ENCODE results near the gene LOXHD1. TPM values are rescaled to one million over a fixed set of nuclear protein-coding genes. Genes with fewer than 3 reads are reported as not detected.

Gene LOXHD1, protein sequence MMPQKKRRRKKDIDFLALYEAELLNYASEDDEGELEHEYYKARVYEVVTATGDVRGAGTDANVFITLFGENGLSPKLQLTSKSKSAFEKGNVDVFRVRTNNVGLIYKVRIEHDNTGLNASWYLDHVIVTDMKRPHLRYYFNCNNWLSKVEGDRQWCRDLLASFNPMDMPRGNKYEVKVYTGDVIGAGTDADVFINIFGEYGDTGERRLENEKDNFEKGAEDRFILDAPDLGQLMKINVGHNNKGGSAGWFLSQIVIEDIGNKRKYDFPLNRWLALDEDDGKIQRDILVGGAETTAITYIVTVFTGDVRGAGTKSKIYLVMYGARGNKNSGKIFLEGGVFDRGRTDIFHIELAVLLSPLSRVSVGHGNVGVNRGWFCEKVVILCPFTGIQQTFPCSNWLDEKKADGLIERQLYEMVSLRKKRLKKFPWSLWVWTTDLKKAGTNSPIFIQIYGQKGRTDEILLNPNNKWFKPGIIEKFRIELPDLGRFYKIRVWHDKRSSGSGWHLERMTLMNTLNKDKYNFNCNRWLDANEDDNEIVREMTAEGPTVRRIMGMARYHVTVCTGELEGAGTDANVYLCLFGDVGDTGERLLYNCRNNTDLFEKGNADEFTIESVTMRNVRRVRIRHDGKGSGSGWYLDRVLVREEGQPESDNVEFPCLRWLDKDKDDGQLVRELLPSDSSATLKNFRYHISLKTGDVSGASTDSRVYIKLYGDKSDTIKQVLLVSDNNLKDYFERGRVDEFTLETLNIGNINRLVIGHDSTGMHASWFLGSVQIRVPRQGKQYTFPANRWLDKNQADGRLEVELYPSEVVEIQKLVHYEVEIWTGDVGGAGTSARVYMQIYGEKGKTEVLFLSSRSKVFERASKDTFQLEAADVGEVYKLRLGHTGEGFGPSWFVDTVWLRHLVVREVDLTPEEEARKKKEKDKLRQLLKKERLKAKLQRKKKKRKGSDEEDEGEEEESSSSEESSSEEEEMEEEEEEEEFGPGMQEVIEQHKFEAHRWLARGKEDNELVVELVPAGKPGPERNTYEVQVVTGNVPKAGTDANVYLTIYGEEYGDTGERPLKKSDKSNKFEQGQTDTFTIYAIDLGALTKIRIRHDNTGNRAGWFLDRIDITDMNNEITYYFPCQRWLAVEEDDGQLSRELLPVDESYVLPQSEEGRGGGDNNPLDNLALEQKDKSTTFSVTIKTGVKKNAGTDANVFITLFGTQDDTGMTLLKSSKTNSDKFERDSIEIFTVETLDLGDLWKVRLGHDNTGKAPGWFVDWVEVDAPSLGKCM (N-terminal part only)
- 0.07 TPM for polyA plus RNA-seq (2013)

DNA sequence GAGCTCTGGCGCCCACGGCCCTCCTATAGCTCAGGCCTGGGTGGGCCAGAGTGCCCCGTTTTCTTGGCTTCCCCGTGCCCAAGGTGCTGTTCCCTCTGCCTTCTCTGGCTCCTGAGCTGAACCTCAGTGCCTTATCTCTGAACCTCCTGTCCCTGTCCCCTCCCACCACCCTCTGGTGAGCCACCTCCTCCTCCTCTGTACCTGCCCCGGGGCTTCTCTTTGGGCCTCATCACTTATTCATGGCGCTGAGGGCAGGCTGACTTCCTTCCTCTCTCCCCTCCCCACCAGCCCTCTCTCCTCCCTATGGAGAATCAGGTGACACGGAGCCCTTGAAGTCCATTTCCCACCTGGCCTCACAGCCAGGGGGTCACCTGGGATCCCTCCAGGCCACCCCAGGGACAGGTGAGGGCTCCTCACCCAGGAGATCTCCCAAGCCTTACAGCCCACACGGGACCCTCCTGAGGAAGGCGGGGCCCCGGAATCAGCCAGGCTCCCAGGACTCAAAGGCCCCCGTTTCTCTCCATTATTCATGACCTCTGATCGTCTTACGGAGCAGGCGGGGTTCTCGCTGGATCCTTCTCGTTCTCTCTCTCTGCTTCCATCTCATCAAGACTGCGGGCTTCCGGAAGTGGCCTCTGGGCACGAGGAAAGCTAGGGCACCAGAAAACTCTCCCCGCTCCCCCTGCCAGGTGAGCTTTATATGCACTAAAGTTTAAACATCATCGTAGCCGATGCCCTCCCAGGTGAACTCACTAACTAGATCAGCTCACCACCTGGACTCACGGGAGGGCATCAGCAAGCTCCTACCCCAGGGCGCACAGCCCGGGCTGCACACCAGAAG is at the start of gene LOXHD1:
TSS of gene LOXHD1 (minus strand) at position 106 of the 841 bp plus-strand sequence. CDS start 187 bp downstream, outside the sequence.
- 79% methylated on average over 22 of the region's 25 CpGs for WGBS (ENCODE audit: insufficient coverage)
- POLR2A ChIA-PET, result interaction anchor here (0.7 kb wide), 1 partner anchor 260 kb away, joined by 3 read pairs; the partner anchor contains the start of genes KATNAL2 and PIAS2
- Histone ChIP-seq H3K36me3 (ENCODE audit: control insufficient read depth in 4 of 4, insufficient read depth in 4 of 4, low read length in 3 of 4) (no peaks in the 10 kb centered on the region), H3K27ac (ENCODE audit: insufficient read depth in 1 of 2, low read depth in 1 of 2, low read length in 2 of 2, poor library complexity in 1 of 2, severe bottlenecking in 2 of 2) (no peak within 1 kb of the TSS), H3K4me1 (ENCODE audit: control extremely low read depth in 1 of 4, control insufficient read depth in 4 of 4, insufficient read depth in 4 of 4, low read length in 3 of 4) (peaks cover 0 to 4% (median 0%) of the 10 kb centered on the region in 4 experiments), H3K27me3 (replicated peaks in 2 of 5; ENCODE audit: control insufficient read depth in 4 of 5, insufficient read depth in 5 of 5, low read length in 4 of 5) (no peaks in the 10 kb centered on the region), H3K9me3 (ENCODE audit: control extremely low read depth in 1 of 5, control insufficient read depth in 4 of 5, insufficient read depth in 2 of 5, low read depth in 1 of 5, low read length in 4 of 5) (no peaks in the 10 kb centered on the region), H3K4me3 (ENCODE audit: control insufficient read depth in 1 of 7, extremely low read depth in 1 of 7, insufficient read depth in 4 of 7, low read depth in 2 of 7, low read length in 6 of 7) (no peak within 1 kb of the TSS)
- CTCF ChIA-PET, result interaction anchor here (0.6 to 6.8 kb wide), 36 partner anchors 8 to 510 kb away, joined by 3 to 75 read pairs (median 4); a partner anchor contains a TSS
- no peak for DNase-seq

DNA sequence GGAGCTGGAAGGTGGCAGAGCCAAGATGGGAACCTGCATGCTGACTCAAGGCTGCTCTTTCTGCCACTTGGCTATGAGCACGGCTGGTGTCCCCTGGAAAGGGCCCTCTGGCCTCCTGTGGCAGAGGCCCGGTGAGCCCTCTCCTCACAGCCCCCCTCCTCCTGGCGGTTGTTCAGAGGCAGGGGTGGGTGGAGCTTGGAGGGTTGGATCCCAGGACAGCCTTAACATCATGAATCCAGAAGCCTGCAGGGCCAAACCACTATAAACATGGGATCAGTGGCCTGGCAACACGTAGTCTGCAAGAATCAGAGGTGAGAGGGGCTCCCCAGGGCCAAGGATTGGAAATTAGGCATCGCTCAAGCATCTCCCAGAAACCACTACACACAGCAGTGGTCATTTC is 48.5 kb upstream of the LOXHD1 start:
- DNase-seq, result no peak
- 60% methylated on average over 2 of the region's 5 CpGs for WGBS (ENCODE audit: insufficient coverage)
- POLR2A ChIA-PET, result no interaction called here
- Histone ChIP-seq H3K27me3 (replicated peaks in 2 of 5; ENCODE audit: control insufficient read depth in 4 of 5, insufficient read depth in 5 of 5, low read length in 4 of 5) (no peaks in the 10 kb centered on the region), H3K36me3 (ENCODE audit: control insufficient read depth in 4 of 4, insufficient read depth in 4 of 4, low read length in 3 of 4) (no peaks in the 10 kb centered on the region), H3K4me3 (ENCODE audit: control insufficient read depth in 1 of 7, extremely low read depth in 1 of 7, insufficient read depth in 4 of 7, low read depth in 2 of 7, low read length in 6 of 7) (no peak overlapping the region), H3K9me3 (ENCODE audit: control extremely low read depth in 1 of 5, control insufficient read depth in 4 of 5, insufficient read depth in 2 of 5, low read depth in 1 of 5, low read length in 4 of 5) (no peaks in the 10 kb centered on the region), H3K27ac (ENCODE audit: insufficient read depth in 1 of 2, low read depth in 1 of 2, low read length in 2 of 2, poor library complexity in 1 of 2, severe bottlenecking in 2 of 2) (no peak overlapping the region), H3K4me1 (ENCODE audit: control extremely low read depth in 1 of 4, control insufficient read depth in 4 of 4, insufficient read depth in 4 of 4, low read length in 3 of 4) (no peaks in the 10 kb centered on the region)
- CTCF ChIA-PET, result no interaction called here

DNA sequence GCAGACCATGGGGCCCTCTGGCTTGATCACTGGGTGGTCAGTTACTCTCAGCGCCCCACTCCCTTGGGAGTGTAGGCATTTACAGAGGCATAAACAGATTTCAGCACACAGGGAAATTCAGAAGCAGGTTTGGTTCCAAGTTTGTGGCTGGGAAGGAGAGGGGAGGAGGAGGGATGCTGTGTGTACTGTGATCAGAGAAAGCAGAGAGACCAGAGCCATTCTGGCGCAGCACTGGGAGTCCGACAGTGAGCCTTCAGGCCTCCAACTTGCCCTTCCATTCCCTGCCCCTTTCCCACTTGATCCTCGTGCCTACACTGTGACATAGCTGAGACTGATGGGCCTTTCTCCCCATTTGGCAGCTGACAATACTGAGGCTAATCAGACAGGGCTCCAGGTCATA is 47.8 kb upstream of the LOXHD1 start:
- DNase-seq, result no peak
- ChIA-PET POLR2A (no interaction called here), CTCF (no interaction called here)
- Histone ChIP-seq H3K4me3 (ENCODE audit: control insufficient read depth in 1 of 7, extremely low read depth in 1 of 7, insufficient read depth in 4 of 7, low read depth in 2 of 7, low read length in 6 of 7) (no peak overlapping the region), H3K27ac (ENCODE audit: insufficient read depth in 1 of 2, low read depth in 1 of 2, low read length in 2 of 2, poor library complexity in 1 of 2, severe bottlenecking in 2 of 2) (no peak overlapping the region), H3K27me3 (replicated peaks in 2 of 5; ENCODE audit: control insufficient read depth in 4 of 5, insufficient read depth in 5 of 5, low read length in 4 of 5) (no peaks in the 10 kb centered on the region), H3K9me3 (ENCODE audit: control extremely low read depth in 1 of 5, control insufficient read depth in 4 of 5, insufficient read depth in 2 of 5, low read depth in 1 of 5, low read length in 4 of 5) (no peaks in the 10 kb centered on the region), H3K4me1 (ENCODE audit: control extremely low read depth in 1 of 4, control insufficient read depth in 4 of 4, insufficient read depth in 4 of 4, low read length in 3 of 4) (no peaks in the 10 kb centered on the region), H3K36me3 (ENCODE audit: control insufficient read depth in 4 of 4, insufficient read depth in 4 of 4, low read length in 3 of 4) (no peaks in the 10 kb centered on the region)
- WGBS (ENCODE audit: insufficient coverage), result 100% methylated on average over 4 of the region's 4 CpGs

DNA sequence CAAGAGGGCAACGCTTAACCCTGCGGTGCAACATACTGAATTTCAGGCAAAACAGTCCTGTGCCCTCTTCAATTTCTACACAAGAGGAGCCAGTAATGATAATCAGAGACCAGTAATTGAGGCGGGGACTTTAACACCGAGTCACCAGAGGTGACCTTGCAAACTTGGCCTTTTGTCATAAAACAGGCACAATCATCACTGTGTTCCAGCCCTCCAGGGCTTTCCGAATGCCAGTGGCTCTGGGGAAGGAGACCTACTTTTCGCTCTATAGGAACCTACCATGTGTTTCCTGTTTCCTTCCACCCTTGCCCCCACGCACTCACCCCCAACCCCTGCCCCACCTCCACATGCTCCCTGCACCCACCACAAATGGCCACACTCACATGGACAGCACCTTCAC is 47.2 kb upstream of the LOXHD1 start:
- 76% methylated on average over 5 of the region's 7 CpGs for WGBS (ENCODE audit: insufficient coverage)
- CTCF ChIA-PET, result no interaction called here
- Histone ChIP-seq H3K4me1 (ENCODE audit: control extremely low read depth in 1 of 4, control insufficient read depth in 4 of 4, insufficient read depth in 4 of 4, low read length in 3 of 4) (no peaks in the 10 kb centered on the region), H3K36me3 (ENCODE audit: control insufficient read depth in 4 of 4, insufficient read depth in 4 of 4, low read length in 3 of 4) (no peaks in the 10 kb centered on the region), H3K4me3 (ENCODE audit: control insufficient read depth in 1 of 7, extremely low read depth in 1 of 7, insufficient read depth in 4 of 7, low read depth in 2 of 7, low read length in 6 of 7) (no peak overlapping the region), H3K9me3 (ENCODE audit: control extremely low read depth in 1 of 5, control insufficient read depth in 4 of 5, insufficient read depth in 2 of 5, low read depth in 1 of 5, low read length in 4 of 5) (no peaks in the 10 kb centered on the region), H3K27ac (ENCODE audit: insufficient read depth in 1 of 2, low read depth in 1 of 2, low read length in 2 of 2, poor library complexity in 1 of 2, severe bottlenecking in 2 of 2) (no peak overlapping the region), H3K27me3 (replicated peaks in 2 of 5; ENCODE audit: control insufficient read depth in 4 of 5, insufficient read depth in 5 of 5, low read length in 4 of 5) (no peaks in the 10 kb centered on the region)
- DNase-seq, result no peak
- POLR2A ChIA-PET, result no interaction called here

DNA sequence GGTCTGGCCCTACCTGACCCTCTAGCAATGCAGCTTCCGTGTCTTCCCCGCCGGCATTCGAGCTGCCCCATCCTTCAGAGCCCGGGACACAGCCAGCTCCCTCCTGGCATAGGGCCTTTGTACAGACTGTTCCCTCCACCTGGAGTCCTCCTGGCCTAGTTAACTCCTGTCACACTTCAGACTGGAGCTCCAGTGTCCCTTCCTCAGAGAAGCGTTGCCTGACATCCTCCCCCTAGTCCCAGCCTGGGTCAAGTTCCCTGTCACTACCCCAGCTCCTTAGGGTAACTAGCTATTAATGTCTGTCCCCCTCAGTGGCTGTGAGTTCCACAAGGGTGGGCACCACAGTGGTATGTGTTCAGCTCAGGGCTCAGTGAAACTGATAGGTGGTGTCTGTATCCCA is 45.5 kb upstream of the LOXHD1 start:
- Histone ChIP-seq H3K4me1 (ENCODE audit: control extremely low read depth in 1 of 4, control insufficient read depth in 4 of 4, insufficient read depth in 4 of 4, low read length in 3 of 4) (no peaks in the 10 kb centered on the region), H3K9me3 (ENCODE audit: control extremely low read depth in 1 of 5, control insufficient read depth in 4 of 5, insufficient read depth in 2 of 5, low read depth in 1 of 5, low read length in 4 of 5) (peaks cover 0 to 4% (median 0%) of the 10 kb centered on the region in 5 experiments), H3K36me3 (ENCODE audit: control insufficient read depth in 4 of 4, insufficient read depth in 4 of 4, low read length in 3 of 4) (no peaks in the 10 kb centered on the region), H3K27ac (ENCODE audit: insufficient read depth in 1 of 2, low read depth in 1 of 2, low read length in 2 of 2, poor library complexity in 1 of 2, severe bottlenecking in 2 of 2) (no peak overlapping the region), H3K27me3 (replicated peaks in 2 of 5; ENCODE audit: control insufficient read depth in 4 of 5, insufficient read depth in 5 of 5, low read length in 4 of 5) (no peaks in the 10 kb centered on the region), H3K4me3 (ENCODE audit: control insufficient read depth in 1 of 7, extremely low read depth in 1 of 7, insufficient read depth in 4 of 7, low read depth in 2 of 7, low read length in 6 of 7) (no peak overlapping the region)
- POLR2A ChIA-PET, result no interaction called here
- 98% methylated on average over 5 of the region's 6 CpGs for WGBS (ENCODE audit: insufficient coverage)
- CTCF ChIA-PET, result no interaction called here
- DNase-seq, result no peak

DNA sequence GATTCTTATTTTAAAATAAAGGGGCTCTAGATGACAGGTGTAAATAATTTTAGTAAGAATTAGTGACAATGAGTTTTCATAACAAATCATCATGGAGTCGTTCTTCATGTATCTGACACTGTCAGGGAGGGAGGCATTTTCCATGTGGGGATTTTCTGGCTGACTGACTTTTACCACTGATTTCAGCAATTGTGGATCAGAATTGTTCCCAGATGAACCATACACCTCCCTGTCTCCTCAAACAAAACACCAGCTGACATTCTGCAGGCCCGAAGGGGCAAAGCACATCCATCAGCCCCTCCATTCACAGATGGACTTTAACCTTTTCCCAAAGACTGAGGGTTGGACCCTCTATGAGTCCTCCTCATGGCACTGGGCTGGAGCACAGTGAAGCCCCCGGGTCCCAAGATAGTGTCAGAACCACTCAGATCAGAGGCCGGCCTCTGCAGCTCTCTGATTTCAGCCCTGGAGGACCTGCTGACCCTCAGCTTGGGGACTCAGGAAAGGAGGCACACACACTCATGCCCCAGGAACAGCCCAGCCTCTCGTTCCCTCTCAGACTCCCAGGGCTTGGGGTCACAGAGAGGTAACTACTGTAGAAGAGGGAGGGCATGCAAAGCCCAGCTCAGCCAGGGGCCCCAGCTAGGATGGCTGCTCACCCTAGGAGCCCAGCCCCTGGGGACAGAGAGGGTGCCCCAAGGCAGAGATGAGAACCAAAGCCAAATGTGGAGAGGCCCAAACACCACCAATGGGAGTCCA is 43.2 kb upstream of the LOXHD1 start:
- H3K36me3 ChIP-seq (ENCODE audit: control insufficient read depth in 4 of 4, insufficient read depth in 4 of 4, low read length in 3 of 4), result no peaks in the 10 kb centered on the region
- H3K9me3 ChIP-seq (ENCODE audit: control extremely low read depth in 1 of 5, control insufficient read depth in 4 of 5, insufficient read depth in 2 of 5, low read depth in 1 of 5, low read length in 4 of 5), result peaks cover 0 to 4% (median 0%) of the 10 kb centered on the region in 5 experiments
- ChIA-PET POLR2A (interaction anchor here (0.6 to 0.7 kb wide), 2 partner anchors 12 to 345 kb away, joined by 5 to 8 read pairs; no protein-coding TSS in a partner anchor), CTCF (interaction anchor here (1.8 kb wide), 1 partner anchor 11 kb away, joined by 4 read pairs; no protein-coding TSS in a partner anchor)
- 92% methylated on average over 2 of the region's 5 CpGs for WGBS (ENCODE audit: insufficient coverage)
- H3K27me3 ChIP-seq (replicated peaks in 2 of 5; ENCODE audit: control insufficient read depth in 4 of 5, insufficient read depth in 5 of 5, low read length in 4 of 5), result peaks cover 0 to 2% (median 0%) of the 10 kb centered on the region in 5 experiments
- no peak overlapping the region for H3K27ac ChIP-seq (ENCODE audit: insufficient read depth in 1 of 2, low read depth in 1 of 2, low read length in 2 of 2, poor library complexity in 1 of 2, severe bottlenecking in 2 of 2)
- H3K4me1 ChIP-seq (ENCODE audit: control extremely low read depth in 1 of 4, control insufficient read depth in 4 of 4, insufficient read depth in 4 of 4, low read length in 3 of 4), result no peaks in the 10 kb centered on the region
- no peak overlapping the region for H3K4me3 ChIP-seq (ENCODE audit: control insufficient read depth in 1 of 7, extremely low read depth in 1 of 7, insufficient read depth in 4 of 7, low read depth in 2 of 7, low read length in 6 of 7)
- no peak for DNase-seq
